Skeletal muscle satellite cell (primary cell): ENCODE data around the gene ARHGEF37.

ENCODE experiments used
- H3K27me3 ChIP-seq: 2 replicates; pipeline ENCODE4 v1.7.0; 2013; ENCODE audit warnings: low read length; ENCODE audit not compliant: control insufficient read depth, insufficient read depth
- H3K36me3 ChIP-seq: 2 replicates; pipeline ENCODE4 v1.7.0; 2013; ENCODE audit warnings: mild to moderate bottlenecking, control low read depth, low read length; ENCODE audit not compliant: insufficient read depth
- H3K4me1 ChIP-seq: 2 replicates; pipeline ENCODE4 v1.7.0; 2013; ENCODE audit warnings: low read length; ENCODE audit not compliant: control insufficient read depth, insufficient read depth
- H3K4me2 ChIP-seq: 2 replicates; pipeline ENCODE4 v1.7.0; 2013; ENCODE audit warnings: mild to moderate bottlenecking, low read length
- H3K4me3 ChIP-seq: 2 replicates; pipeline ENCODE4 v1.7.0; 2013; ENCODE audit warnings: low read length
- H3K9ac ChIP-seq: 2 replicates; pipeline ENCODE4 v1.7.0; 2013; ENCODE audit warnings: mild to moderate bottlenecking, low read depth, low read length, moderate library complexity
- H3K9me3 ChIP-seq: replicated peaks from 2 replicates; pipeline ENCODE4 v1.7.0; 2013; ENCODE audit warnings: mild to moderate bottlenecking, control low read depth, low read length

Gene ARHGEF37

DNA sequence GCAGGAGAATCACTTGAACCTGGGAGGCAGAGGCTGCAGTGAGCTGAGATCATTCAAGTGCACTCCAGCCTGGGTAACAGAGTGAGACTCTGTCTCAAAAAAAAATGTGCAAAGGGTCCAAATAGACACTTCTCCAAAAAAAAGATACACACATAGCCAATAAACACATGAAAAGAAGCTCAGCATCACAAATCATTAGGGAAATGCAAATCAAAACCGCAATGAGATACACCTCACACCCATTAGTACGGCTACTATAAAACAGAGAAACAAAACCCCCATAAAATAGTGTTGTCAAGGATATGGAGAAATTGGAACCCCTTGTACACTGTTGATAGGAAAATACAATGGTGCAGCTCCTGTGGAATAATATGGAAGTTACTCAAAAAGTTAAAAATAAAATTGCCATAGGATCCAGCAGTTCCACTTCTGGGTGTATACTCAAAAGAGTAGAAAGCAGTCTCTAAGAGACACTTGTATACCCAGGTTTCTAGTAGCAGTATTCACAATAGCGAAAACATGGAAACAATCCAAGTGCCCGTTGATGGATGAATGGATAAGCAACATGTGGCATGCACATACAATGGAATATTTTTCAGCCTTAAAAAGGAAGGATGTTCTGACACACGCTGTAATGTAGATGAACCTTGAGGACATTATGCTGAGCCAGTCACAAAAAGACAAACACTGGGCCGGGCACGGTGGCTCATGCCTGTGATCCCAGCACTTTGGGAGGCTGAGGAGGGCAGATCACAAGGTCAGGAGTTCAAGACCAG lies 91.6 kb downstream of the ARHGEF37 start:
- Histone ChIP-seq H3K36me3 (no peaks in the 10 kb centered on the region), H3K27me3 (peaks cover 37% of the 10 kb centered on the region), H3K9ac (no peak overlapping the region), H3K4me1 (no peaks in the 10 kb centered on the region), H3K4me2 (no peak overlapping the region), H3K9me3 (no peaks in the 10 kb centered on the region), H3K4me3 (no peak overlapping the region)

- peaks cover 53% of the 10 kb centered on the region for H3K27me3 ChIP-seq
- no peak overlapping the region for H3K9ac ChIP-seq
- H3K36me3 ChIP-seq = no peaks in the 10 kb centered on the region
- H3K4me1 ChIP-seq = no peaks in the 10 kb centered on the region
- no peak overlapping the region for H3K4me2 ChIP-seq
- no peak overlapping the region for H3K4me3 ChIP-seq
- H3K9me3 ChIP-seq = no peaks in the 10 kb centered on the region
These were observed 93.4 kb downstream of the ARHGEF37 start for GRCh38 chr5:149674686-149675085.

GRCh38 chr5:149675610-149676201 lies 94.4 kb downstream of the ARHGEF37 start:
- H3K27me3 ChIP-seq = peaks cover 63% of the 10 kb centered on the region
- H3K9ac ChIP-seq = no peak overlapping the region
- H3K4me1 ChIP-seq = no peaks in the 10 kb centered on the region
- no peak overlapping the region for H3K4me2 ChIP-seq
- H3K4me3 ChIP-seq = no peak overlapping the region
- no peaks in the 10 kb centered on the region for H3K36me3 ChIP-seq
- no peaks in the 10 kb centered on the region for H3K9me3 ChIP-seq

GRCh38 chr5:149677731-149678130 lies 96.4 kb downstream of the ARHGEF37 start:
- Histone ChIP-seq H3K4me1 (no peaks in the 10 kb centered on the region), H3K9ac (no peak overlapping the region), H3K27me3 (peaks cover 81% of the 10 kb centered on the region), H3K9me3 (no peaks in the 10 kb centered on the region), H3K4me2 (no peak overlapping the region), H3K36me3 (no peaks in the 10 kb centered on the region), H3K4me3 (no peak overlapping the region)

DNA sequence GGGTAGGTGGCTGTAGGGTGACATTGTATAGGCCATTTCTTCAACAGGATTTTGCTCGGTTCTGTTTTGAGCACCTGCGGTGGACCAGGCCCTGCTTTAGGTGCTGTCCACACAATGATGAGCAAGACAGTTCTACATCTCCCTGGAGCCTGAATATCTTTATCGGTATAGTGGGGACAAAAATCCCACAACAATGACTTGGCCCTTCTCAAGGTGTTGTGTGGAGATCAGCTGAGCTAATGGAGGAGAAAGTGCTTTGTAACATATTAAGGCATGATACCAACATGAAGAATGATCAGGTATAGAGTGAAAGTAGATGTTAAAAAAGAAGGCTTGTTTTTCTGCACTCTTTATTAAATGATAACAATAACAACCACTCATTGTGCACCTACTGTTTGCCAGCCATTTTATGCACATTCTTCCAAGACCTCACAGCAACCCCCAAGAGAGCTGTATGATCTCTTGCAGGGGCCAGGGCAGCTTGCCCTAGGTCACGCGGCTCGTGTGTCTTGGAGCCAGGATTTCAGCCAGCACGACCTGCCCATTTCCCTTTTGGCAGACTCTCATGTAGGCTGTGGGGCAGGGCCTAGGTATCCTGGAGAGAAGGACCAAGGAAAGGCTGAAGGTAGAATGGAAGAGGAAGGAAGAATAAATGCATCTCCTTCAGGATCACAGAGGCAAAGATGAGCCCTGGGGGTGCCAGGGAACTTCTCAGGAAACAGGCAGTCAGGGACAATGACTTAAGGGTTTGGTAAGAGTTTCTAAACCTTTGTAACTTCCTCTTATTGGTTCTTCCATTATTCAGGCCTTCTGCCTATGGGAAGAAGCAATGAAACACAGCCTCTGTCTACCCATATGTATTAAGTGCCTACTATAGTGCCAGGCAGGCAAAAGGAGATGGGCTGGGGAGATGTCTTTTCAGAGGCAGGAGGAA lies 98.8 kb downstream of the ARHGEF37 start:
- Histone ChIP-seq H3K36me3 (no peaks in the 10 kb centered on the region), H3K4me2 (no peak overlapping the region), H3K9me3 (no peaks in the 10 kb centered on the region), H3K27me3 (peaks cover 91% of the 10 kb centered on the region), H3K4me1 (no peaks in the 10 kb centered on the region), H3K4me3 (no peak overlapping the region), H3K9ac (no peak overlapping the region)

- Histone ChIP-seq H3K9me3 (no peaks in the 10 kb centered on the region), H3K4me1 (no peaks in the 10 kb centered on the region), H3K27me3 (peaks cover 91% of the 10 kb centered on the region), H3K9ac (no peak overlapping the region), H3K4me3 (no peak overlapping the region), H3K36me3 (no peaks in the 10 kb centered on the region), H3K4me2 (no peak overlapping the region)
These were observed 99.5 kb downstream of the ARHGEF37 start for GRCh38 chr5:149680810-149681221.

DNA sequence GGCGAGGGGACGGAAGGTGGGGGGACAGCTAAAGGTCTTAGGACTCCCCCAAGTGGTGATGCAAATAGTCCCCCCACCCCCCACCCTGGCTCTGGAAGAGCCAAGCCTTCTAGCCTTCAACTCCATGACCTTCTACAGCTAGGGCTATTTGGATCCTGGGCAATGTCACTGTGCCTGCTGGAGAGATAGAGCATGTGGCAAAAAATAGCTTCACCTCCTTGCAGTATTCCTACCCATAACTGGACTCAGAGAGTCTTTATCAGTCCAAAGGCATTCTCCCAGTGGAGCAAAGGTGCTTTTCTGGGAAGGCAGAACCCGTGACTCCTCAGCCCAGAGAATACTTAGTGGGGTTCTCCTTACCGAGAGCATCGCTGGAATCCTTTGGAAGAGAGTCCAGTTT lies 100.0 kb downstream of the ARHGEF37 start:
- no peak overlapping the region for H3K4me2 ChIP-seq
- no peaks in the 10 kb centered on the region for H3K36me3 ChIP-seq
- H3K27me3 ChIP-seq = peaks cover 91% of the 10 kb centered on the region
- H3K4me3 ChIP-seq = no peak overlapping the region
- no peak overlapping the region for H3K9ac ChIP-seq
- no peaks in the 10 kb centered on the region for H3K9me3 ChIP-seq
- H3K4me1 ChIP-seq = no peaks in the 10 kb centered on the region

- no peak overlapping the region for H3K9ac ChIP-seq
- no peaks in the 10 kb centered on the region for H3K36me3 ChIP-seq
- no peaks in the 10 kb centered on the region for H3K4me1 ChIP-seq
- no peaks in the 10 kb centered on the region for H3K9me3 ChIP-seq
- H3K4me2 ChIP-seq = no peak overlapping the region
- H3K4me3 ChIP-seq = no peak overlapping the region
- H3K27me3 ChIP-seq = peaks cover 90% of the 10 kb centered on the region
These were observed 100.6 kb downstream of the ARHGEF37 start for GRCh38 chr5:149681922-149682321.

- Histone ChIP-seq H3K4me2 (no peak overlapping the region), H3K4me1 (no peaks in the 10 kb centered on the region), H3K36me3 (no peaks in the 10 kb centered on the region), H3K4me3 (no peak overlapping the region), H3K27me3 (peaks cover 90% of the 10 kb centered on the region), H3K9me3 (no peaks in the 10 kb centered on the region), H3K9ac (no peak overlapping the region)
These were observed 101.3 kb downstream of the ARHGEF37 start for GRCh38 chr5:149682532-149683075.

DNA sequence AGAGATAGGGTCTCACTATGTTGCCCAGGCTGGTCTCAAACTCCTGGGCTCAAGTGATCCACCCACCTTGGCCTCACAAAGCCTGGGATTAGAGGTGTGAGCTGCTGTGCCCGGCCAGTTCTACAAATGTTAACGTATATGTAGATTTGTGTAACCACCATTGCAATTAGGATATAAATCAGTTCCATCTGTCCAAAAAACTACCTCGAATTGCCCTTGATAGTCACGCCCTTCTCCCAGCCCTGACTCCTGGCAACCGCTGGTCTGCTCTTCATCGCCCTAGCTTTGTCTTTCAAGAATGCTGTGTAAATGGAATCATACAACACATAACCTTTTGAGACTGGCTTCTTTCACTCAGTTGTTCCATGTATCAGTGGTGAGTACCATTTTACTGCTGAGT lies 102.7 kb downstream of the ARHGEF37 start:
- H3K4me1 ChIP-seq = no peaks in the 10 kb centered on the region
- H3K27me3 ChIP-seq = peaks cover 91% of the 10 kb centered on the region
- H3K4me3 ChIP-seq = no peak overlapping the region
- H3K9ac ChIP-seq = no peak overlapping the region
- no peaks in the 10 kb centered on the region for H3K36me3 ChIP-seq
- no peaks in the 10 kb centered on the region for H3K9me3 ChIP-seq
- no peak overlapping the region for H3K4me2 ChIP-seq

GRCh38 chr5:149684371-149684770 lies 103.1 kb downstream of the ARHGEF37 start:
- H3K9ac ChIP-seq = no peak overlapping the region
- H3K4me1 ChIP-seq = no peaks in the 10 kb centered on the region
- H3K27me3 ChIP-seq = peaks cover 90% of the 10 kb centered on the region
- no peaks in the 10 kb centered on the region for H3K36me3 ChIP-seq
- H3K9me3 ChIP-seq = no peaks in the 10 kb centered on the region
- H3K4me3 ChIP-seq = no peak overlapping the region
- H3K4me2 ChIP-seq = no peak overlapping the region
